ENCODE results near the gene GALNT15.

GALNT15 gene

GRCh38 chr3:16173283-16174025, 1.0 kb upstream of the GALNT15 start:
- H3K4me3 ChIP-seq (replicated peaks in 1 of 2; ENCODE audit: low read depth in 2 of 2, low read length in 2 of 2), result no peak overlapping the region
- DNase-seq (ENCODE audit: low read depth in 2 of 2), result peak in 1 of 2 donors; percentile 29
- TF ChIP-seq, protein P1, sequence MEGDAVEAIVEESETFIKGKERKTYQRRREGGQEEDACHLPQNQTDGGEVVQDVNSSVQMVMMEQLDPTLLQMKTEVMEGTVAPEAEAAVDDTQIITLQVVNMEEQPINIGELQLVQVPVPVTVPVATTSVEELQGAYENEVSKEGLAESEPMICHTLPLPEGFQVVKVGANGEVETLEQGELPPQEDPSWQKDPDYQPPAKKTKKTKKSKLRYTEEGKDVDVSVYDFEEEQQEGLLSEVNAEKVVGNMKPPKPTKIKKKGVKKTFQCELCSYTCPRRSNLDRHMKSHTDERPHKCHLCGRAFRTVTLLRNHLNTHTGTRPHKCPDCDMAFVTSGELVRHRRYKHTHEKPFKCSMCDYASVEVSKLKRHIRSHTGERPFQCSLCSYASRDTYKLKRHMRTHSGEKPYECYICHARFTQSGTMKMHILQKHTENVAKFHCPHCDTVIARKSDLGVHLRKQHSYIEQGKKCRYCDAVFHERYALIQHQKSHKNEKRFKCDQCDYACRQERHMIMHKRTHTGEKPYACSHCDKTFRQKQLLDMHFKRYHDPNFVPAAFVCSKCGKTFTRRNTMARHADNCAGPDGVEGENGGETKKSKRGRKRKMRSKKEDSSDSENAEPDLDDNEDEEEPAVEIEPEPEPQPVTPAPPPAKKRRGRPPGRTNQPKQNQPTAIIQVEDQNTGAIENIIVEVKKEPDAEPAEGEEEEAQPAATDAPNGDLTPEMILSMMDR (IDR thresholded peaks at IDR 0.05; ENCODE audit: low read depth, low read length), result no peak

DNA sequence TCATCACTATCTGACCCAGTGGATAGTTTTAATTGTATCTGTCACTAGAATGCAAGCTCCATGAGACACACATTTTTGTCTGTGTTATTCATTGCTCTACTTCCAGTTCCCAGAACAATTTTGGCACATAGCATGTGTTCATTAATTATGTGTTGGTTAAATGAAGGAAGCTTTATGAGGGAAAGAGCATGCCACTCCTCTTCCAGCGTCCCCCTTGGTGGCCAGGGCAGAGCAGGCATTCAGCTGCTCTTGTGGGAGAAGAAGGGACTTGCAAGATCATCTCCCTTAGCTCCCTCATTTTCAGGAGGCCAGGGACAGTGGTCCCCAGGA, 489 bp upstream of the GALNT15 start:
- DNase-seq (ENCODE audit: low read depth in 2 of 2), result peak in 1 of 2 donors; percentile 70
- no peak overlapping the region for H3K4me3 ChIP-seq (replicated peaks in 1 of 2; ENCODE audit: low read depth in 2 of 2, low read length in 2 of 2)
- TF ChIP-seq, protein P1 (IDR thresholded peaks at IDR 0.05; ENCODE audit: low read depth, low read length), result no peak

- TF ChIP-seq, protein P1 (IDR thresholded peaks at IDR 0.05; ENCODE audit: low read depth, low read length), result no peak
- no peak for DNase-seq (ENCODE audit: low read depth in 2 of 2)
- H3K4me3 ChIP-seq (replicated peaks in 1 of 2; ENCODE audit: low read depth in 2 of 2, low read length in 2 of 2), result peak overlapping the region; percentile 27 to 34
These were observed 759 bp downstream of the GALNT15 start for GRCh38 chr3:16174976-16175901.

DNA sequence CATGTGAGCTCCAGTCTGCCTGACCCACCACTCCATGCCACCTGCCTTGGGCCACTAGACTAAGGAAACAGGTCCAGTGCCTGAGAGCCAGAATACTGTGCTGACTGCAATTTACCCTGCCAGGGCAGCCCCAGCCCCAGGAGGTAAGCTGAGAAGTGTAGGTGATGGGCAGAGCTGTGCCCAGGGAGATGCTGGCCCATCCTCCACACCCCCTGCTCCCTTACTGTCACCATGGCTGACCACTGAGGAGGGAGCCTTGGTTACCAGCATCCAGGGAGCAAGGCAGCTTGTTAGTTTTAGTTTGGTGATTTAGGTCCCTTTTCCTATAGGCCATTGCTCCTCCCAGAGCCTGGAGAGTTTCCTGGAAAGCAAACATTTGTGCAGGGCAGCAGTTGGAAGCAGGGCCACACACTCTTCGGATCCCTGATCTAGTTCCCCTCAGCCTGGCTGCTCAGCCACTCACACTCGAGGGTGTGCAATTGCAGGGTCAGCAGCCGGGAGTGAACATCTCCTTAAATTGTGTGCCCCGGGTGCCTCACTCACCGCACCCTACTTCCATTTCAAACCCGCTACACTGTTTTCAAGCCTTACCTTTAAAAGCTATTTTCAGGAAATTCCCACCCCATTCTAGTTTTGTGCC, 2.0 kb downstream of the GALNT15 start:
- peak overlapping the region; percentile 27 to 34 for H3K4me3 ChIP-seq (replicated peaks in 1 of 2; ENCODE audit: low read depth in 2 of 2, low read length in 2 of 2)
- TF ChIP-seq, protein P1 (IDR thresholded peaks at IDR 0.05; ENCODE audit: low read depth, low read length), result no peak
- DNase-seq (ENCODE audit: low read depth in 2 of 2), result peak in 1 of 2 donors; percentile 14

- H3K4me3 ChIP-seq (replicated peaks in 1 of 2; ENCODE audit: low read depth in 2 of 2, low read length in 2 of 2), result peak overlapping the region; percentile 4 to 34
- TF ChIP-seq, protein P1 (IDR thresholded peaks at IDR 0.05; ENCODE audit: low read depth, low read length), result no peak
- DNase-seq (ENCODE audit: low read depth in 2 of 2), result no peak
These were observed 2.9 kb downstream of the GALNT15 start for GRCh38 chr3:16177382-16177781.

- DNase-seq (ENCODE audit: low read depth in 2 of 2), result peak; percentile 86 to 92
- peak overlapping the region in 1 of 2 donors; percentile 0 for H3K4me3 ChIP-seq (replicated peaks in 1 of 2; ENCODE audit: low read depth in 2 of 2, low read length in 2 of 2)
- TF ChIP-seq, protein P1 (IDR thresholded peaks at IDR 0.05; ENCODE audit: low read depth, low read length), result peak; percentile 99
These were observed 3.6 kb downstream of the GALNT15 start for GRCh38 chr3:16177962-16178627.

Measured in cardiac fibroblast (primary cell).